Duodenal mucosa (tissue), 2 donors: ENCODE results near the gene SBF2.

Experiments used
- H3K27ac ChIP-seq: one replicate; pipeline ENCODE4 v1.7.0; 2013; ENCODE audit warnings: low read depth, low read length
- H3K27me3 ChIP-seq, 2 donors: one replicate each; pipeline ENCODE4 v1.7.0; 2013; ENCODE audit warnings: low read length in 2 of 2, control low read depth in 1 of 2; ENCODE audit not compliant: insufficient read depth in 2 of 2, control insufficient read depth in 1 of 2
- H3K36me3 ChIP-seq, 2 donors: one replicate each; pipeline ENCODE4 v1.7.0; 2013; ENCODE audit warnings: low read length in 2 of 2, control low read depth in 1 of 2; ENCODE audit not compliant: insufficient read depth in 2 of 2, control insufficient read depth in 1 of 2
- H3K4me1 ChIP-seq, 2 donors: one replicate each; pipeline ENCODE4 v1.7.0; 2013; ENCODE audit warnings: low read length in 2 of 2, control low read depth in 1 of 2; ENCODE audit not compliant: insufficient read depth in 2 of 2, control insufficient read depth in 1 of 2
- H3K4me3 ChIP-seq, 2 donors: one replicate each; pipeline ENCODE4 v1.7.0; 2013; ENCODE audit warnings: low read length in 2 of 2, low read depth in 1 of 2
- H3K9ac ChIP-seq, 2 donors: one replicate each; pipeline ENCODE4 v1.7.0; 2013; ENCODE audit warnings: low read length in 2 of 2, low read depth in 1 of 2
- H3K9me3 ChIP-seq, 2 donors: one replicate each; pipeline ENCODE4 v1.7.0; 2013; ENCODE audit warnings: low read length in 2 of 2, control low read depth in 1 of 2; ENCODE audit not compliant: control insufficient read depth in 1 of 2

SBF2 gene

GRCh38 chr11:9971894-9972293 lies 322.1 kb downstream of the SBF2 start:
- H3K4me3 ChIP-seq: no peak overlapping the region
- no peaks in the 10 kb centered on the region for H3K9me3 ChIP-seq
- no peaks in the 10 kb centered on the region for H3K36me3 ChIP-seq
- H3K4me1 ChIP-seq: no peaks in the 10 kb centered on the region
- no peak overlapping the region for H3K27ac ChIP-seq
- no peak overlapping the region for H3K9ac ChIP-seq
- H3K27me3 ChIP-seq: no peaks in the 10 kb centered on the region

DNA sequence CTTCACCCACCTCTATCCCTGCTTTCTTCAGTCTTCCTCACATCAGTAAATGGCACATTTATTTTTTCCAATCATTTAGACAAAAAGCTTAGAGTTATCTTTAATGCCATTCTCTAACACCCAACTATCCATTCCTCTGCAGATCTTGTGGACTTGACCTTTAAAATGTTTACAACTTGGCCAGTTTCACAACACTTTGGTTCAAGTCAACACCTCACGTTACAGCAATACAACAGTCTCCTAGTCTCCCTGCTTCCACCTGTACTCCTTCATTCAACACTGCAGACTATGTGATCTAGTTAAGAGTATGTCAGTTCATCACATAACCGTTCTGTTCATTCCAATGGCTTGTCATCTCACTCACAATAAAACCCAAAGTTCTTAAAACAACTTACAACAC lies 325.0 kb downstream of the SBF2 start:
- H3K9me3 ChIP-seq: no peaks in the 10 kb centered on the region

GRCh38 chr11:9962722-9963121 lies 331.3 kb downstream of the SBF2 start:
- Histone ChIP-seq H3K27me3 (no peaks in the 10 kb centered on the region), H3K36me3 (peaks cover 0 to 12% of the 10 kb centered on the region in 2 donors), H3K9me3 (no peaks in the 10 kb centered on the region), H3K4me3 (no peak overlapping the region), H3K4me1 (no peaks in the 10 kb centered on the region), H3K9ac (no peak overlapping the region), H3K27ac (no peak overlapping the region)

More for the DNA sequence above, 325.0 kb downstream of the SBF2 start:
- H3K4me3 ChIP-seq: no peak overlapping the region
- no peak overlapping the region for H3K9ac ChIP-seq
- H3K27ac ChIP-seq: no peak overlapping the region
- H3K27me3 ChIP-seq: no peaks in the 10 kb centered on the region
- H3K36me3 ChIP-seq: no peaks in the 10 kb centered on the region
- H3K4me1 ChIP-seq: no peaks in the 10 kb centered on the region

DNA sequence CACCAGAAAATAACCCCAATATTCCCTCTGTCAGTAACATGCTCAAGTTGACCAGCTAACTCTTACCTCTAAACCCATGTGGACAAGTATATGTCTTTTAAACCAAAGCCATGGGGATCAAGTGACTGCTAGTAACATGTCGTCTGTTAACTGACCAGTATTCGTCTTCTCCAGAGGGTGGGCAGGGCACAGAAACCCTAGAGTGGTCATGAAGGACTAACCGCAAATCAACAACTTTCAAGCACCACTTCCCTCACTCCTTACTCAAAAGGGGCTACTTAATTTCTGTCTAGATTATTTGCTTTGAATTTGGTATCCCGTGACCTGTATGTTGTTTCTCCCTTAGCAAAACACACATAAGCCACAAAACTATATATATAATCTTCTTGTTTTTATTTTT lies 336.9 kb downstream of the SBF2 start:
- Histone ChIP-seq H3K9ac (no peak overlapping the region), H3K36me3 (peaks cover 0 to 12% of the 10 kb centered on the region in 2 donors), H3K27ac (no peak overlapping the region), H3K27me3 (no peaks in the 10 kb centered on the region), H3K9me3 (no peaks in the 10 kb centered on the region), H3K4me1 (no peaks in the 10 kb centered on the region), H3K4me3 (no peak overlapping the region)

- Histone ChIP-seq H3K9ac (no peak overlapping the region), H3K4me1 (no peaks in the 10 kb centered on the region), H3K36me3 (peaks cover 0 to 12% of the 10 kb centered on the region in 2 donors), H3K4me3 (no peak overlapping the region), H3K27ac (no peak overlapping the region), H3K9me3 (no peaks in the 10 kb centered on the region), H3K27me3 (no peaks in the 10 kb centered on the region)
These were observed 337.5 kb downstream of the SBF2 start for GRCh38 chr11:9956483-9956882.

- Histone ChIP-seq H3K27me3 (no peaks in the 10 kb centered on the region), H3K4me1 (no peaks in the 10 kb centered on the region), H3K4me3 (no peak overlapping the region), H3K27ac (no peak overlapping the region), H3K9ac (no peak overlapping the region), H3K36me3 (peaks cover 0 to 12% of the 10 kb centered on the region in 2 donors), H3K9me3 (no peaks in the 10 kb centered on the region)
These were observed 338.6 kb downstream of the SBF2 start for GRCh38 chr11:9955391-9955790.

DNA sequence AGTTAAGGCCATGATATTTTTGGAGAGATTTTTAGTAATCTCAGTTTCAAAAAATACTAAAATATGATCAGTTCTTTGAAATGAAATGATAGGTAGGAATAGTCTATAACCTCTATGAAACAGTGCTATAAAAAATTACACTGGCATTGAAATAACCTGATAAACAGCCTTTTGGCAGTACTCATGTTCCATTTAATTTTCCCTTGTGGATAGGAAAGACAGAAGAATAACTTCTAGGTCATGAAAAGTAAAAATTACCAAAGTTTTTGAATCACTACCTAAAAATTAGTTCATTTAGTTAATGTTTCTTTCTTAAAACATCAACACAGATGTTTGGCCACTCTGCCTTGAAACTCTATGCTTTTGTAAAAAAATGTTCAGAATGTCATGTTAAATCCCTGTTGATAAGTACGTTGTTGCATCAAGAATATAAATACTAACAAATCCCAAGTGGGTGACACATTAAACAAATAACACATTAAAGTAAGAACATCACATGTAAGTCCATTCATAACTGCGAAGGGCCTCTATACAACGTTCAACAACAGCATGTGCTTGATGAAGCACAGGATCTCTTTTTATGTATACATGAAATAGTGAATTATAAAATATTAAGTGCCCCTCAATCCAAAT lies 339.9 kb downstream of the SBF2 start:
- Histone ChIP-seq H3K36me3 (peaks cover 0 to 6% of the 10 kb centered on the region in 2 donors), H3K9me3 (no peaks in the 10 kb centered on the region), H3K27me3 (no peaks in the 10 kb centered on the region), H3K27ac (no peak overlapping the region), H3K4me3 (no peak overlapping the region), H3K9ac (no peak overlapping the region), H3K4me1 (no peaks in the 10 kb centered on the region)

DNA sequence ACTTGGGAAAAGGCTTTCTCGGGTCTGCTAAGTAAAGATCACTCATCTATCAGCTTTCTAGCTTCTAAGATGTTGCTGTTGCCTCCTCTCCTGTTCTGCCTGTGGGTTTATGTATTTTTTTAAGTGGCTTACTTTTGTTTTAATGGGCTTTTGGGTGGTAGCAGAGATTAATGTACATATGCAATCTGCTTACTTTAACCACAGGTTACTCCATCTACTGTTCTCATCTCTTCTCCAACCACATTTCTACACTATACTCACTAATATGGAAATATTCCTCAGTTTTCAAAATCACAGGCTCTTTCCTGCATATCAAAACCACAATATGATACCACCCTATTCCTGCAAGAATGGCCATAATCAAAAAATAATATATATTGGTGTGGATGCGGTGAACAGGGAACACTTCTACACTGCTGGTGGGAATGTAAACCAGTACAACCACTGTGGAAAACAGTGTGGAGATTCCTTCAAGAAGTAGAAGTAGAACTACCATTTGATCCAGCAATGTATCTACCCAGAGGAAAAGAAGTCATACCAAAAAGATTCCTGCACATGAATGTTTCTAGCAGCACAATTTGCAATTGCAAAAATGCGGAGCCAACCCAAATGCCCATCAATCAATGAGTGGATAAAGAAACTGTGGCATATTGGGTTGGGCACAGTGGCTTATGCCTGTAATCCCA lies 341.4 kb downstream of the SBF2 start:
- Histone ChIP-seq H3K9ac (no peak overlapping the region), H3K4me3 (no peak overlapping the region), H3K4me1 (no peaks in the 10 kb centered on the region), H3K36me3 (no peaks in the 10 kb centered on the region), H3K27me3 (no peaks in the 10 kb centered on the region), H3K9me3 (no peaks in the 10 kb centered on the region), H3K27ac (no peak overlapping the region)

DNA sequence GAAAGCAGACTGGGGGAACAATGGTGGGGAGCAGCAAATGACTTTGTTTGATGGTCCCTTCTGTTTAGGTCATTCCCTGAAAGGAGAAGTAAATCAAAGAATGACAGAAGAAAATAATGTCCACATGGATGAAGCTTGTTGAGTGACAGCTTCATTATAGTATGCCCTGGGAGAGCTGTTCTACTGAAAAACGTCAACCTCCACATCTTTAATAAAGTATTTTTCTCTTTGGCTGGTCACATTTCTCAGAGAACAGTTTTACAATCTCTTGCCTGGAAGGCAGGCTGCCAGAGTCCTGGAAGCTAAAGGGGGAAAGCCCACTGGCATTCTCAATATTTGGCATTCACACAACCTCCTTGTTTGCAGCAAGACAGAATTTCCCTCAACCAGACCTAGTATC lies 342.2 kb downstream of the SBF2 start:
- no peak overlapping the region for H3K9ac ChIP-seq
- no peaks in the 10 kb centered on the region for H3K27me3 ChIP-seq
- H3K36me3 ChIP-seq: no peaks in the 10 kb centered on the region
- no peak overlapping the region for H3K27ac ChIP-seq
- H3K9me3 ChIP-seq: no peaks in the 10 kb centered on the region
- H3K4me1 ChIP-seq: no peaks in the 10 kb centered on the region
- H3K4me3 ChIP-seq: no peak overlapping the region

- Histone ChIP-seq H3K9me3 (no peaks in the 10 kb centered on the region), H3K4me1 (no peaks in the 10 kb centered on the region)
These were observed 343.6 kb downstream of the SBF2 start for GRCh38 chr11:9950462-9950861.

More at GRCh38 chr11:9950462-9950861, 343.6 kb downstream of the SBF2 start:
- no peak overlapping the region for H3K9ac ChIP-seq
- no peaks in the 10 kb centered on the region for H3K36me3 ChIP-seq
- H3K27me3 ChIP-seq: no peaks in the 10 kb centered on the region
- H3K4me3 ChIP-seq: no peak overlapping the region
- no peak overlapping the region for H3K27ac ChIP-seq
